Lower leg skin (tissue), 3 donors: ENCODE results near the gene ATP7B.

Source experiments
- POLR2A ChIP-seq, 2 donors: fragments of 450-650 bp; IDR thresholded peaks; one replicate each; pipeline ENCODE4 v1.6.1; 2016 to 2017; ENCODE audit warnings: antibody characterized with exemption in 2 of 2, mild to moderate bottlenecking in 1 of 2, moderate library complexity in 1 of 2
- TF ChIP-seq, protein P1 (sequence below), 3 donors: fragments of 450-650 bp; IDR thresholded peaks; one replicate each; pipeline ENCODE4 v1.5.1; 2016; ENCODE audit warnings: antibody characterized with exemption in 3 of 3, mild to moderate bottlenecking in 3 of 3, moderate library complexity in 2 of 3

DNA sequence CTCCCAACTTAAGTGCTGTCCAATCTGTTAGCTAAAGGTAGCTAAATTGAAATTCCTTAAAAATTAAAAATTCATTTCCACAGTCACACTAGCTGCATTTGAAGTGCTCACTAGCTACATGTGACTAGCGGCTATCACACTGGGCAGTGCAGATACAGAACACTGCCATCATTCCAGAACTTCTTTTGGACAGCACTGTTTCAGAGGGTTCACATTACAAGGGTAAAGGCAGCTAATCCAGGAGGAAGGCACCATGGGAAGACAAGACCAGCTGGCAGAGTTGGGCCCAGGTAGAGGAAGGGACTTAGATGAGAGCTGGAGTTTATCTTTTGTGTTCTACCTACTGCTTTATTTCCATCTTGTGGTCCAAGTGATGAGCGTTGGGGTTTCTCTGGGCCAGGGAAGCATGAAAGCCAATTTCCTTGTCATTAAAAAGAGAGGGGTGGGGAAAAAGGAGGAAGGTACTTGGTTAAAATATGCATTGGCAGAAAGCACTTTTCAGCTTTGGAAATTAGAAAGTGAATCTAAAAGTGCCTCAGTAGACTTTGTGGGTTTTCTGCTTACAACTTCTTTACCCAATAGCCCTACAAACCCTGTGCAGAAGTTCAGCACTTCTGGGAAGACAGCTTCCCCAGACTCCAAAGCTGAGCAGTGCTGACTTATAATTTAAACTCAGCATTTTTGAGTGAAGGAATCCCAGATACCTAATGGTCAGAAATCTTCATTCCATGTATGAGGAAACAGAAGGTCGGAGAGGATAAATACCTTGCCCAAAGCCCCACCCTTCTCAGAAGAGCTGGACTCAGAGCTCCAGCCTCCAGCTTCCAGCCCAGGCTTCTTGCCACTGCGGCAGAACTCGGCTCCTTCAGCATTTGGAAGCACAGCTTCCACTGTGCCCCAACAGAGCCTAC lies 49.5 kb downstream of the ATP7B start:
- TF ChIP-seq, protein P1, sequence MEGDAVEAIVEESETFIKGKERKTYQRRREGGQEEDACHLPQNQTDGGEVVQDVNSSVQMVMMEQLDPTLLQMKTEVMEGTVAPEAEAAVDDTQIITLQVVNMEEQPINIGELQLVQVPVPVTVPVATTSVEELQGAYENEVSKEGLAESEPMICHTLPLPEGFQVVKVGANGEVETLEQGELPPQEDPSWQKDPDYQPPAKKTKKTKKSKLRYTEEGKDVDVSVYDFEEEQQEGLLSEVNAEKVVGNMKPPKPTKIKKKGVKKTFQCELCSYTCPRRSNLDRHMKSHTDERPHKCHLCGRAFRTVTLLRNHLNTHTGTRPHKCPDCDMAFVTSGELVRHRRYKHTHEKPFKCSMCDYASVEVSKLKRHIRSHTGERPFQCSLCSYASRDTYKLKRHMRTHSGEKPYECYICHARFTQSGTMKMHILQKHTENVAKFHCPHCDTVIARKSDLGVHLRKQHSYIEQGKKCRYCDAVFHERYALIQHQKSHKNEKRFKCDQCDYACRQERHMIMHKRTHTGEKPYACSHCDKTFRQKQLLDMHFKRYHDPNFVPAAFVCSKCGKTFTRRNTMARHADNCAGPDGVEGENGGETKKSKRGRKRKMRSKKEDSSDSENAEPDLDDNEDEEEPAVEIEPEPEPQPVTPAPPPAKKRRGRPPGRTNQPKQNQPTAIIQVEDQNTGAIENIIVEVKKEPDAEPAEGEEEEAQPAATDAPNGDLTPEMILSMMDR (IDR thresholded peaks at IDR 0.05): no peak
- no peak for TF ChIP-seq POLR2A (IDR thresholded peaks at IDR 0.05)
